Measurements from ENCODE around the gene TES.

GRCh38 chr7:116284390-116284789 lies 74.1 kb downstream of the TES start:
- TF ChIP-seq CTCF (IDR thresholded peaks at IDR 0.05; ENCODE audit: low read depth, low read length) (no peak), EZH2phosphoT487 (IDR thresholded peaks at IDR 0.05; ENCODE audit: low read depth) (no peak)
